ENCODE measurements around the gene PTGFR.

DNA sequence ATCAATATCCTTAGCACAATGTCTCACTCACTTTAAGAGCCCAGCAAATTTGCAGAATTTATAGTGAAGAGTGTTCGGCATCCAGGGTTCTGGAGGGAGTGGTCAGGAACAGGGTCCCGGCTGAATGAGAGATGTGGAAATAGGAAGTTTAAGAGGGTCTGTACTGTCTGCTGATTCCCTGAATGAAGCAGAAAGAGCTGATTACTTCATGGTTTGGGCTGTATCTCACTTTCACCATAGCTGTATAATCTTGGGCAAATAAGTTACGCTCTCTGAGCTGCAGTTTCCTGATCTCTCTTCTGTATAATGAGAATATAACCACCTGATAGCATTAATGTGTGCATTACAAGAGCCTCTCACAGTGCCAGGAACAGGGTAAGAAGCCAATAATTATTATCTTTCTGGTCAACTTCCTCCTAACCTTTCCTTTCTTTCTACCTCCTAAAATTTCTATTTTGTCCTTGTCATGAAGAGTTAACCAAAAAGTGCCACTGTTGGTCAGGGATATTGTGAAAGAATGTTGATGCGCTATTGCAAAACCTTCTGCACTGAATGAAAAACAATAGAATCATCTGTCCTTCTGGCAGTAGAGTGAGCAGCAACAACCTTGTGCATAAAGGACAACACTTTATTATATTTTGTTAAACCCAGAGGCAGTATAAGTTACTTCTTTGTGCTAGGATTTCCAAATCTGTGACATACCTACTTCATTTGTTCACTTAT is 14.7 kb upstream of the PTGFR start:
- TF ChIP-seq, protein P1, sequence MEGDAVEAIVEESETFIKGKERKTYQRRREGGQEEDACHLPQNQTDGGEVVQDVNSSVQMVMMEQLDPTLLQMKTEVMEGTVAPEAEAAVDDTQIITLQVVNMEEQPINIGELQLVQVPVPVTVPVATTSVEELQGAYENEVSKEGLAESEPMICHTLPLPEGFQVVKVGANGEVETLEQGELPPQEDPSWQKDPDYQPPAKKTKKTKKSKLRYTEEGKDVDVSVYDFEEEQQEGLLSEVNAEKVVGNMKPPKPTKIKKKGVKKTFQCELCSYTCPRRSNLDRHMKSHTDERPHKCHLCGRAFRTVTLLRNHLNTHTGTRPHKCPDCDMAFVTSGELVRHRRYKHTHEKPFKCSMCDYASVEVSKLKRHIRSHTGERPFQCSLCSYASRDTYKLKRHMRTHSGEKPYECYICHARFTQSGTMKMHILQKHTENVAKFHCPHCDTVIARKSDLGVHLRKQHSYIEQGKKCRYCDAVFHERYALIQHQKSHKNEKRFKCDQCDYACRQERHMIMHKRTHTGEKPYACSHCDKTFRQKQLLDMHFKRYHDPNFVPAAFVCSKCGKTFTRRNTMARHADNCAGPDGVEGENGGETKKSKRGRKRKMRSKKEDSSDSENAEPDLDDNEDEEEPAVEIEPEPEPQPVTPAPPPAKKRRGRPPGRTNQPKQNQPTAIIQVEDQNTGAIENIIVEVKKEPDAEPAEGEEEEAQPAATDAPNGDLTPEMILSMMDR (IDR thresholded peaks at IDR 0.05) = no peak
- TF ChIP-seq EZH2 (IDR thresholded peaks at IDR 0.05; ENCODE audit: borderline replicate concordance, insufficient read depth, low read depth, low read length, poor library complexity, severe bottlenecking) = no peak

Measured in B cell (primary cell).